HUES6 (cell line): ENCODE data around the gene SLC45A1.
"Not testable (repeated sequence)": the region's sequence is repeated elsewhere in the genome, so short reads cannot be mapped to it uniquely, and the experiment has no call there.

Experiments used
- H3K27ac ChIP-seq: 2 replicates; pipeline ENCODE4 v1.7.0; 2013; ENCODE audit warnings: low read depth, mild to moderate bottlenecking, low read length, inconsistent platforms
- H3K27me3 ChIP-seq: 2 replicates; pipeline ENCODE4 v1.6.1; 2013; ENCODE audit warnings: low read length; ENCODE audit not compliant: control insufficient read depth, insufficient read depth
- H3K36me3 ChIP-seq: 2 replicates; pipeline ENCODE4 v1.6.1; 2013; ENCODE audit warnings: low read length; ENCODE audit not compliant: control insufficient read depth, insufficient read depth
- H3K4me1 ChIP-seq: 2 replicates; pipeline ENCODE4 v1.6.1; 2013; ENCODE audit warnings: low read length; ENCODE audit not compliant: control insufficient read depth, insufficient read depth
- H3K4me3 ChIP-seq: 2 replicates; pipeline ENCODE4 v1.5.1; 2013; ENCODE audit warnings: low read depth, low read length
- H3K9ac ChIP-seq: one replicate; pipeline ENCODE4 v1.6.1; 2013; ENCODE audit warnings: mild to moderate bottlenecking, low read length
- H3K9me3 ChIP-seq: 2 replicates; pipeline ENCODE4 v1.6.1; 2013; ENCODE audit warnings: low read depth, low read length; ENCODE audit not compliant: control insufficient read depth, insufficient read depth

The SLC45A1 gene

GRCh38 chr1:8374356-8374755 is 56.4 kb downstream of the SLC45A1 start:
- H3K9ac ChIP-seq: no peak overlapping the region
- 0 out of 2 replicates have a peak, but pooled peaks cover 5% of the 10 kb centered on the region for H3K36me3 ChIP-seq
- no peak overlapping the region for H3K4me3 ChIP-seq
- H3K4me1 ChIP-seq: peaks cover 57% of the 10 kb centered on the region
- no peaks in the 10 kb centered on the region for H3K9me3 ChIP-seq
- no peaks in the 10 kb centered on the region for H3K27me3 ChIP-seq
- no peak overlapping the region for H3K27ac ChIP-seq

GRCh38 chr1:8374812-8375211 is 56.9 kb downstream of the SLC45A1 start:
- Histone ChIP-seq H3K4me1 (peaks cover 57% of the 10 kb centered on the region), H3K9me3 (no peaks in the 10 kb centered on the region), H3K27me3 (no peaks in the 10 kb centered on the region), H3K4me3 (no peak overlapping the region), H3K36me3 (0 out of 2 replicates have a peak, but pooled peaks cover 5% of the 10 kb centered on the region), H3K27ac (no peak overlapping the region), H3K9ac (no peak overlapping the region)

DNA sequence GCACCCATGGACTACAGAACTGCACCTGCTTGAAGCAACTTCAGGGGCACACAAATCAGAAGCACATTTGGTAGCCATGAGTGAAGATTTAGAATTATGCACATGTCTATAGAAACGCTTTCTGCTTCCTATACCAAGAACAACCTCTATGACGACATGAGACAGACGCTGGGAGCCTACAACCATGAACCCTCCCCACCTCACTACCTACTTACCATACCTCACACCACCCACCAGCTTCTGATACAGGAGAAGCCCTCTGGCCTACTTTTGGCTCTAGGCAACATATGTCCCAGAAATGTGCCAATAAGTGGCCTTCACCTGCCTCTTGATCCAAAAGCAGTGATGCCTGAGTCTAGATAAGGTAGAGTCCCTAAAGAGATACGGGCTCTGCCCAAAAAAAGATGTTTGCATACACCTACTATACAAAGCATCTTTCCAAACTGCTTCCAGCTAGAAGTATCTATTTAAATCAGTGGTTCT is 58.5 kb downstream of the SLC45A1 start:
- H3K36me3 ChIP-seq: 0 out of 2 replicates have a peak, but pooled peaks cover 10% of the 10 kb centered on the region
- no peak overlapping the region for H3K4me3 ChIP-seq
- H3K27ac ChIP-seq: no peak overlapping the region
- no peaks in the 10 kb centered on the region for H3K9me3 ChIP-seq
- no peak overlapping the region for H3K9ac ChIP-seq
- peaks cover 48% of the 10 kb centered on the region for H3K4me1 ChIP-seq
- no peaks in the 10 kb centered on the region for H3K27me3 ChIP-seq

- H3K27me3 ChIP-seq: no peaks in the 10 kb centered on the region
- no peak overlapping the region for H3K4me3 ChIP-seq
- H3K4me1 ChIP-seq: peaks cover 47% of the 10 kb centered on the region
- no peaks in the 10 kb centered on the region for H3K9me3 ChIP-seq
- 0 out of 2 replicates have a peak, but pooled peaks cover 10% of the 10 kb centered on the region for H3K36me3 ChIP-seq
- H3K9ac ChIP-seq: no peak overlapping the region
- no peak overlapping the region for H3K27ac ChIP-seq
Observed at GRCh38 chr1:8377271-8377981, 59.5 kb downstream of the SLC45A1 start.

GRCh38 chr1:8378178-8378577 is 60.3 kb downstream of the SLC45A1 start:
- H3K9me3 ChIP-seq: no peaks in the 10 kb centered on the region
- H3K36me3 ChIP-seq: 0 out of 2 replicates have a peak, but pooled peaks cover 5% of the 10 kb centered on the region
- no peak overlapping the region for H3K4me3 ChIP-seq
- no peaks in the 10 kb centered on the region for H3K27me3 ChIP-seq
- peaks cover 42% of the 10 kb centered on the region for H3K4me1 ChIP-seq
- H3K27ac ChIP-seq: no peak overlapping the region
- H3K9ac ChIP-seq: no peak overlapping the region

GRCh38 chr1:8378981-8379470 is 61.1 kb downstream of the SLC45A1 start:
- no peak overlapping the region for H3K27ac ChIP-seq
- peaks cover 6% of the 10 kb centered on the region; the same call in 1 of the 2 replicates for H3K36me3 ChIP-seq
- no peak overlapping the region for H3K9ac ChIP-seq
- H3K27me3 ChIP-seq: no peaks in the 10 kb centered on the region
- H3K4me1 ChIP-seq: peaks cover 33% of the 10 kb centered on the region
- no peaks in the 10 kb centered on the region for H3K9me3 ChIP-seq
- no peak overlapping the region for H3K4me3 ChIP-seq

DNA sequence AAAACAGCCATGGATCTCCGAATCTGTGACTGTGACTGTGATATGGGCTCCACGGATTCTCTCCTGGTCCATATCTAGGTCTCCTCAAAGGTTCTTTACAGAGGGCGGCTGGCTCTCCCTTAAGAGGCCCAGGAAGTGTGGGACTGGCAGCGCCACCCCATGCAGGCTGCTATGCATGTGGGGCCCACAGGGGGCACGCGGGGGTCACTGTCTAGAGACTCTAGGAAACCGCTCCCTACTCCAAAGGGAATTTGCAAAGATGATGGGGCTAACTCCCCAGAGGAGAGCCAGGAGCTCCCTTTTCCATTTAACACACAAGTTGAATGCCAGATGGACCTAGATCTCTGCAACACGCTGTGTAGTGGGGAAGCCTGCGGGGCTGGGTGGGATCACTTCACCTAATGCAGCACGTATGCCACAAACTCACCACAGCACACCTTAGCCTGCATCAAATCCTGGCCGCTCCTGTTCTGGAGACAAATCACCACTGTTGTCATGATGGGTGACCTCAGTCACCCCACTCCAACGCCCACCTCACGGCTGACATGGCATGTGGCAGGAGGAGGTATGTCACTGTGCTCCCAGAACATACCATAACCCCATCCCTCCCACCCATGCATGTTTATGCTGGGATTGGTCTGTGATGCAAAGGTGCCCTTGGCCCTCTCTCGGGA is 61.7 kb downstream of the SLC45A1 start:
- Histone ChIP-seq H3K4me3 (no peak overlapping the region), H3K4me1 (peaks cover 27% of the 10 kb centered on the region), H3K36me3 (peaks cover 9% of the 10 kb centered on the region)

GRCh38 chr1:8380310-8380709 is 62.4 kb downstream of the SLC45A1 start:
- not testable (repeated sequence) for H3K4me3 ChIP-seq, H3K9ac ChIP-seq, H3K36me3 ChIP-seq, H3K27me3 ChIP-seq, H3K27ac ChIP-seq, H3K9me3 ChIP-seq
- H3K4me1 ChIP-seq: peaks cover 27% of the 10 kb centered on the region

More for the DNA sequence above, 61.7 kb downstream of the SLC45A1 start:
- H3K9ac ChIP-seq: no peak overlapping the region
- no peak overlapping the region for H3K27ac ChIP-seq
- H3K27me3 ChIP-seq: no peaks in the 10 kb centered on the region
- no peaks in the 10 kb centered on the region for H3K9me3 ChIP-seq

DNA sequence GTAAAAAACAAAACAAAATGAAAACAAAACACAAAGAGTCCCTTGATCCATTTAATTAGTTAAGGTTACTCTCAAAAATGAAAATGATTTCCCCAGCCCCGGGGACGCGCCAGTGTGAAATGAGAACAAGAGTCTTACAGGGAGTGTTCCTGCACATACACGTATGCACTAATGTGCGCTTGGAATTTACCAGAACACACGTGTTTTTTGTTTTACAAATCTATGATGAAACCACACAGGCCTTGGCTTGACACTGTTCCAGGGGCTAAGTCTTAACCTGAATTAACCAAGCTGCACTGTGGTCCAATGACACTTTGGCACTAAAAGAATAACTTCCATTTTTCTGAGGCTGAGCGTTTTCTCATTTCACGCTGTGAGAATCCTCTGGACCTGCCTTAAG is 63.7 kb downstream of the SLC45A1 start:
- peaks cover 9% of the 10 kb centered on the region for H3K36me3 ChIP-seq
- no peaks in the 10 kb centered on the region for H3K27me3 ChIP-seq
- H3K4me3 ChIP-seq: no peak overlapping the region
- peaks cover 27% of the 10 kb centered on the region for H3K4me1 ChIP-seq
- no peaks in the 10 kb centered on the region for H3K9me3 ChIP-seq
- no peak overlapping the region for H3K9ac ChIP-seq
- no peak overlapping the region for H3K27ac ChIP-seq

DNA sequence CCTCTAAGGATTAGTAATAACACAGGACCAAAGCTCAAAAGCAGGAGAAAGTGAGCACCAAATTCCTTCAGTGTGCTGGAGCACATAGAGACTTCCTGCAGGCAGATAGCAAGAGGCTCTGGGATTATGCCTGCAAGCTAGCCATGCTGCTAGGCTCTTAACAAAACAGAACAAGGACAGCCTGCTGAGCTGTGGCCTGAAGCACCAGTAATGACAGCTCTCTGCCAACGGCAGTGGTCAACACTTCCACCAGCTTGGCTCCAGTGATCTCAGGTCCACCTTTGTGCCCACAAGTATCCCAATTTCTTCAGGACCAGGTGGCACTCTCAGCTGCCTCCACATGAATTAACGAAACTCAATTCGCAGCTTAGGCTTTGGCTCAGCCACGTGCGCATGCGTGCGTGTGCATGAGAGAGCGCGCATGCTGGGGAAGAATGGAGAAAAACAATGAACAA is 64.2 kb downstream of the SLC45A1 start:
- no peak overlapping the region for H3K4me3 ChIP-seq
- peaks cover 12% of the 10 kb centered on the region for H3K36me3 ChIP-seq

More for the DNA sequence above, 64.2 kb downstream of the SLC45A1 start:
- no peaks in the 10 kb centered on the region for H3K27me3 ChIP-seq
- H3K9me3 ChIP-seq: no peaks in the 10 kb centered on the region
- H3K4me1 ChIP-seq: peaks cover 27% of the 10 kb centered on the region
- no peak overlapping the region for H3K27ac ChIP-seq
- no peak overlapping the region for H3K9ac ChIP-seq
